GM18511 (cell line): ENCODE results near the gene C5orf46.
A peak's percentile ranks its signal among the peaks of the same experiment; 100 is the strongest.

Experiments
- ATAC-seq: cut with Tn5 transposase; IDR thresholded peaks from one replicate; pipeline ENCODE4 v1.9.1; 2021; ENCODE audit warnings: mild to moderate bottlenecking, moderate library complexity; ENCODE audit not compliant: unreplicated experiment

The C5orf46 gene

DNA sequence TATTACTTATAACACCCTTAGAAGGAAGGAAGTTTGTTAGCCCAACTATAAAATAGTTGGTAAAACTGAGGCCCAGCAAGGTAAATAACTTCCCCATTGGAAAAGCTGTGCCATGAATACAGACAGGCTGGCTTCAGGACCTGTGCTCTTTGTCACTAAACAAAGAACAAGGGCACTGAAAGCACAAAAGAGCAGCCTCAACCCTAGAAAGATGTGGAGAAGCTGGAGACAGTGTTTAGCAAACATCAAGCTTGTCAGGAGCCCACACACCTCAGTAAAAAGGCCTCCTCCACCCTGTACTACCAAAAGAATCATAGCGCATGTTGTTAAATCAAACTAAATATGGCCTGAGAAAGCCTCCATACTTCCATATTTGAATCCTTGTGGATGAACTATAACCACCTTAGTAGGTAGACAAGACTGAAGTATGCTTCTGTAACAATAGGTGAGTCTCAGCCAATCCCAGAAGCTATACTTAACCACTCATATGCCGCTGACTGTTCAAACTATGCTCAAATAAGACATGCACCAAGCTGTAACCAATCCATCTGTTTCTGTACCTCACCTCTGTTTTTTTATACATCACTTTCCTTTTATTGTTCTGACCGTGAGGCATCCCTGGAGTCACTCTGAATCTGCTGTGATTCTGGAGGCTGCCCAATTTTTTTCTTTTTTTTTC lies 46.2 kb downstream of the C5orf46 start:
- no peak for ATAC-seq

DNA sequence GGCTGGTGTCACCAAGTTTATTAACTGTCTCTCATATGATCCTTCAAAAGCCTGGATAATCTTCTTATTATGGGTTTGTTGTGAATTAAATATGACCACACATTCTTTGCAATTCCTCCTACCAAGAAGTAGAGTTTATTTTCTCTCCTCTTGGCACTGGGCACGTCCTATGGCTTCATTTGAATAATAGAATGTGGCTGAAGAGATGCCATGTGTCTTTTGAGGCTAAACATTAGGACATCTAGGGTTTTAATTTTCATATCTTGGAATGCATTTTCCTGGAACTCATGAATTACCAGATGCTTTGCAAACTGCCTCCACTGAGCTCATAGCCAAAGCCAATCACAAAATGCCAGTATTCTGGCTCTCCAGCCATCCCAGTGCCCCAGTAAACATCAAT lies 47.8 kb downstream of the C5orf46 start:
- ATAC-seq: no peak

DNA sequence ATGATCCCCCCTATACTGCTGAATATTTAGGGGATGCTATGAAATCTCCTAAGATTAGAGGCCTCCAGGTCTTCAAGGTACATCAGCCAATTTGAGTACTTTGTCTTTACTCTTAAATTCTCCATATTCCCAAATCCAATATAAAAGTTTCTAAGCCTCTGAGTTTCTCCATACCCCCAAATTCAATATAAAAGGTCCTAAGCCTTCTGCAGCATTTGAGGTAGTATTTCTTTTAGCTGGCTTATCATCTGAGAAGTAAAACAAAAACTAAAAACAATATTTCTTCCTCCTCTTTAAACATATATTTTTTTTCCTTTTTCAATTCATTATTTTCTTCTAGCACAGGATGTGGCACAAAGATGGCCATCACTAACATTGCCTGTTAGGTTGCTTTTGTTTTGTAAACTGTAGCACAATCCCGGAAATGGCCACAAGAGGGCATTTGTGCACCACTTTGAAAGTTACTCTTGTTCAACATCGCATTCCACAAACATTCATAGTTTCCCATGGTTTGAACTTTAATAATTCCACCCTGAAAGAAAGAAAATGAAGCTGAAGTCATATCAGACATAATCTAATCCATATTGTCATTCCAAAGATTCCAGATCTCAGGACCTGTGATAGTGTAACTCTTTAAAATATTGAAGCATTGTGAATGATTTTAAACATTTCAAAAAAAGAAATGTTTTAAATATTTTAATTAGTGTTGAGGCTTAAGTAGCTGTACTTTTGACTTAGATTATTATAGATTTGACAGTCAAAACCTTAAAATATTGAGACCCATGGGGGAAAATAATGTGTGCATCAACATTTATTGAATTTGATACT lies 48.8 kb downstream of the C5orf46 start:
- peak; percentile 92 for ATAC-seq

DNA sequence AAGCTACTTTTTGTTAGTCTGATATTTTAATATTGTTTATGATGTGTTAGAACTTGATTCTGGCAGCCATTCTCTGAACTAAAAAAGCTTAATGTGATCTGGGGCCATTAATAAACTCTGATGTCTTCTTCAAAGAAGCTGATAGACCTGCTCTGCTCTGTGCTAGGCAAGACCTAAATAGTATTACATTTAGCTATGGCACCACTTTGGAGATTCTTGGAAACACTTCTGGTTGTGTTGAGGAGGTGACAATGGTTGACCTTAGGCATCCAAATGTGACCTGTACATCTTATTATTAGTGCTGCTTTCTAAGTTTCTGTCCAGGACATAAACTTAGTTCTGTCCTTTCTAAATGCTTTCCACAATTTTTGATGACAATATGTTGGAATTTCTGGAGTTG lies 49.5 kb downstream of the C5orf46 start:
- no peak for ATAC-seq

DNA sequence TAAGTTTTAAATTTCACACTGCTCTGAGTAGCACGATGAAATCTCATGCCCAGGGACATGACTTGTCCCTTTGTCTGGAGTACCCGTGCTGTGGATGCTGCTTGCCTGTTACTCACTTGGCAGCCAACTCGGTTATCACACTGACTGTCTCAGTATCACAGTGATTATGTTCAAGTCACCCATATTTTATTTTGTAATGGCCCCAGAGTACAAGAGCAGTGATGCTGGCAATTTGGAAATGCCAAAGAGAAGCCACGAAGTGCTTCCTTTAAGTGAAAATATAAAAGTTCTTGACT lies 50.6 kb downstream of the C5orf46 start:
- no peak for ATAC-seq

DNA sequence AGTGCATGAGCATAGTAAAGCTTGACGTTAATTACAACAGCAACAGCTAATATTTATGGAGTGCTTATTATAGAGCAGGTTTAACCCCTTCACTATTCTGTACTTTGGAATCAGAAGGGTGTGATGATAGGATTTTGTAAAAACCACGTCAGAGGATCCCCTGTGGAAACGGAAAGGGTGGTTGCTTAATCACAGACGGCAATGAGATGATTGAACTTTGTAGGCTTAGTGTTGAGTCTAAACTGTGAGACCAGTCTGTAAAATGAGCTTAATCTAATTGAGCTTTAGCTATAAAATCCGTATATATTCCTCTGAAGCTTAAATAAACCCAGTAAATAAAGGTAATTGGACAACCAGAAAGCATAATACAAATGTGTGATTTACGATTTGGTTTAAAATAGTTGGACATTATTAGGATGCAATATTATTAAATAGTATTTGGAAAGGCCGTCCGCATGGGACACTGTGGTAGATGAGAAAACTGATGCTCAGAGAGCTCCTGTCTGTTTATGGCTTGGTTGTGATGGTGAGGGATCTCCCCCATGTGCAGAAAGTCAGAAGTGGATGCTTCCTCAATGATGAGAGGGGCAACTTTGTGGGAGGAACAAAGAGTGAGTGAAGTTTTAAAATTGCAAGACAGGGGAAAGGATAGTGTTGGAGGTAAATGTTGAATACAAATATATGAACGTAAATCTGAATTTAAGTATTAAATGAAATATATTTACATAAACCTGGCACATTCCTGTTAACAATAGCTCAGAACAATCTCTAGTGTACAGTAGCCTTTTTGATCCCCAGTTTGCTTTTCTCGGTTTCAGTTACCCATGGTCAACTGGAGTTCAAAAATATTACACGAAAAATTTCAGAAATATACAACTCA lies 51.2 kb downstream of the C5orf46 start:
- no peak for ATAC-seq

DNA sequence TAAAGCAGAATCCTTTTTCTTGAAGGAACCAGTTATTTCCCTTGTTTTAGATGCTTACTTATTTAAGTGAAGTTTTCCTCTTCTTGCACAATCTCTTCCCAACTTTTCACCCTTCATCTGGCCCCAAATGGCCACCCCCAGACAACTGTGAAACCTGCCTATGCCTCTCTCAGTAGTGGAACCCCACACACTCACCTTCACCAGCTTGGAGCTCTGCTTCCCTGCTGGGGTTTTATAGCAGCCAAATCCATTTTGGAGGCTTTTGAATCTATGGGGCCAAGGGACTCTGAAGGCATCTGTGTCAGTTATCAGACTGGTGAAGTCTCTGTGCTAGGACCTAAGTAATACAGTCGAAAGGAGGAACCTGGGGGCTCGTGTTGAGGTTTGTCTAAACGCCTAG lies 52.0 kb downstream of the C5orf46 start:
- ATAC-seq: no peak

DNA sequence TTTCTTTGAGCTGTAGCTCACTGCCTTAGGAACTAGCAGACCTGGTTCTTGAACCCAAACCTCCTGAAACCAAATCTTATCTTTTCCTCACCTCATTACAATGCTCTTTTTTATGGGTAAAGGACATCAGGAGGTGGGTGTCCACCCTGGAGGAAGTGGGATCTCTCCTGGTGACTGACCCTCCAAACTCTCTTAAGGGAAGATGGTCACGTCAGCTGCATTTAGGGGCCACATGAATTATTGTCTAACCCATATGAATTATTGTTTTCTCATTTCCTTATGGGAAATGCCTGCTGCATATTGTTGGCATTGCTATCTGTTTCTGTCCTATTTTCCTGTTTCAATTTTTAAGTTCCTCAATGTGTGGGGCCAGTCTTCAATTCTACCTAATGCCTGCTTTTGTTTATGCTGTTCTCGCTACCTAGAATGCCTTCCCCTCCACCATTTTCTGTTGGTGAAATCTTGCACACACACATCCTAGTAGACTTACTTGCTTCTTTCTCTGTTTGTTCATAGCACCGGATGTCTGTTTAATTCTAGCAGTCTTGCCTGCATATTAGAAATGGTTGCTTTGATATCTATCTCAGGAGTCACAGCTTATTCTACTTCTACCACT lies 52.9 kb downstream of the C5orf46 start:
- no peak for ATAC-seq

DNA sequence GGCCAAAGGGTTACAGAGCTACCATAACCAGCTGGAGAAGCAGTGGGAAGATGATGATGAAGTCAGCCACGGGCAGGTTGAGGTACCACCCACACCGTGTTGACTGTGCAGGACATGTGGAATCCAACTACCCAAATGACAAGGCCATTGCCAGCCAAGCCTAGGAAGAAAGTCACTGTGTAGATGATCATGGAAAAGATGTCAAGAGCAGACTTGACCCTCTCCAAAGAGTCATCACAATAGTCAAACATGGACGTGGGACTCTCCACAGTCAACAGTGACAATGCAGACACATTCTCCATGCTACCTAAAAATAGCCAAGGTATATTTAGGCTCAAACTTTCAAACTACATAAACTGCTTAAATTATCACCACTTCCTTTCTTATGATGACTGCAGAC lies 54.0 kb downstream of the C5orf46 start:
- ATAC-seq: no peak

DNA sequence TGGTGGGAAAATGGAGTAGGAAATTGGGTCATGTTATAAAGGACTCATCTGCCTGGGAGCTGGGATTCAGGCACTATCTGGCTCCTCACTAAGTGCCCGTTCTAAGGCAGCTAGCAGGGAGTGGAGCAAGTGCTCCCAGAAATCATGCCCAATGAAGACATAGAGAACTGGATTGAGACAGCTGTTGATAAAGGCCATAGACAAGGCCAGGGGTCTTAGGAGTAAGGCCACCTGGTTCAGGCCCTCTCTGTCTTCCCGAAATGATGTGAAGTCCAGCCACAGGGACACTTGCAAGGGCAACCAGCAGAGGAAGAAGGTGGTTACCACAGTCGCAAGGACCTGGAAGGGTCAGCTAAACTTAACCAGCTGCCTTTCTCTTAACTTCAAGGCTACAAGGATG lies 54.8 kb downstream of the C5orf46 start:
- no peak for ATAC-seq

DNA sequence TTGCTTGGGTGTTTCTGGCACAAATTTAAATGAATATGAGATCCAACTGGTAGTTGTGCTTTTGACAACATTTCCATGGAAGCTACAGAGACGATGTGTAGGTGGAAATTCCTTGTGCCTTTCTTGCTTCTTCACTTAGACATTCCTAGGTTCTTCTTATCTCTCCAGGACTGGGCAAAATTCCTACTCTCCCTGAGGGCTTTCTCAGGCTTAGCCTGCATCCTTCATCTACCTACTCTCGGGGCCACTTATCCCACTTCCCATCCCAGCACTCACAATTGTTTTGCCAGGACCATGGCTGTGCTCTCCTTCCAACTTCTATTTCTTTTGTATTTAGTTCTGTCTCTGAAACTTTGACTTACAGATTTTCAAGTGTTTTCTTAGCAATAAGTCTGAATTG lies 57.1 kb downstream of the C5orf46 start:
- no peak for ATAC-seq

DNA sequence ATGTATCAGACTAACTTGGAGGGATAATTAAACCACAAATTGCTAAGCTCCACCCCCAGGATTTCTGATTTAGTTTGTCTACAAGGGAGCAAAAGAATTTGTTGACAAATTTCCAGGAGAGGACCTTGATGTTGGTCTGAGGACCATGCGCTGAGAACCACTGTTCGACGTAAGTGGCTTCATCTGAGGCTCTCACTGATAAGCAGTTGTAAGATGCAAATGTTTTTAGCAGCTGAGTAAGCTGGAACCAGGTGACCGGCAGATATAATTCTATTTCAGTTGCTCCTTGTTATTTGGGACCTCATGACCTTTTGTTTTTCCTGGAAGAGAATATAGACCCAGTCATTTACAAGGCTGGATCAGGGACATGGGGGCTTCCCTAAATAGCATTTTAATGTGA lies 60.7 kb downstream of the C5orf46 start:
- ATAC-seq: no peak

DNA sequence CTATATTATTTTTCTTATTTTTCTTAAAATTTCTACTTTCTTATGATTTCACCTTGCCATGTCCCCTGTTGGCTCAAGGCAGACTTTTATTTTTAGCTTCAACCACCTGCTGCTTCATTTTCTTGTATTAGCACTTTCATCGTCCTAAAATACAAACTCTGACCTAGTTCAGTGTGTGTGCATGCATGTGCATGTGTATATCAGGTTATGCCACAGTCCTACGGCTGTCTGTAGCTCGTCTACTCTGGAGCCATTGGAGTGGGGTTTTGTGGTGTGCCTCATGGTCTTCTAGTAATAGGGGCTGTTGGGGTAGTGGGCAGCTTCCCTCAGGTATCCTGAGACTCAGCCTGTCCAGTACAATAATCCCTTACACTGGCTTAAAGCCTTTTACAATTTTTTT lies 61.5 kb downstream of the C5orf46 start:
- no peak for ATAC-seq

DNA sequence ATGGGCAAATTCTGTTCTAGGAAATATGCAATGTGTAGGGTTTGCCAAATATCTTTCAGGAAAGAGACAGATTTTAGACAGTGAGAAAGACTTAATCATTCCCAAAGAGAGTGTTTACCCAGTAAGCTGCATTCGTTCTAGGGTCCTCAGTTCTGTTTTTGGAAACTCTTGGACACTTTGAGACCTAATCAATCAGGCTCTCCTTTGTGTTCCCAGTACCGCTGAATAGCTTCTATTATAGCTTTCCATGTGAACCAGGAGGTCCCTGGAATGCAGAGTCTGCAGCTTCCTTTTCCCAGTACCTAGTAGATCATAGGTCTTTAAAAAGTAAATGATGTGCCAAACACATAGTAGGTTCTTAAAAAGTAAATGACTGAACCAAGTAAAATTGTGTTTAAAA lies 63.5 kb downstream of the C5orf46 start:
- ATAC-seq: no peak
